GM18909 (cell line): ENCODE data around the gene PPP1R10.
"Not testable (repeated sequence)": the region's sequence is repeated elsewhere in the genome, so short reads cannot be mapped to it uniquely, and the experiment has no call there.

Experiments
- ATAC-seq: cut with Tn5 transposase; IDR thresholded peaks from one replicate; pipeline ENCODE4 v1.9.1; 2021; ENCODE audit warnings: mild to moderate bottlenecking; ENCODE audit not compliant: unreplicated experiment, poor library complexity

Gene PPP1R10

GRCh38 chr6:30616811-30617564, at the start of gene PPP1R10:
Gene PPP1R10, minus strand, starts transcription at chr6:30617243. Its CDS starts 7,299 bp downstream, at chr6:30609944.
- ATAC-seq, result peak; percentile 84

- not testable (repeated sequence) for ATAC-seq
These were observed 49.3 kb upstream of the PPP1R10 start for GRCh38 chr6:30666300-30666699.

DNA sequence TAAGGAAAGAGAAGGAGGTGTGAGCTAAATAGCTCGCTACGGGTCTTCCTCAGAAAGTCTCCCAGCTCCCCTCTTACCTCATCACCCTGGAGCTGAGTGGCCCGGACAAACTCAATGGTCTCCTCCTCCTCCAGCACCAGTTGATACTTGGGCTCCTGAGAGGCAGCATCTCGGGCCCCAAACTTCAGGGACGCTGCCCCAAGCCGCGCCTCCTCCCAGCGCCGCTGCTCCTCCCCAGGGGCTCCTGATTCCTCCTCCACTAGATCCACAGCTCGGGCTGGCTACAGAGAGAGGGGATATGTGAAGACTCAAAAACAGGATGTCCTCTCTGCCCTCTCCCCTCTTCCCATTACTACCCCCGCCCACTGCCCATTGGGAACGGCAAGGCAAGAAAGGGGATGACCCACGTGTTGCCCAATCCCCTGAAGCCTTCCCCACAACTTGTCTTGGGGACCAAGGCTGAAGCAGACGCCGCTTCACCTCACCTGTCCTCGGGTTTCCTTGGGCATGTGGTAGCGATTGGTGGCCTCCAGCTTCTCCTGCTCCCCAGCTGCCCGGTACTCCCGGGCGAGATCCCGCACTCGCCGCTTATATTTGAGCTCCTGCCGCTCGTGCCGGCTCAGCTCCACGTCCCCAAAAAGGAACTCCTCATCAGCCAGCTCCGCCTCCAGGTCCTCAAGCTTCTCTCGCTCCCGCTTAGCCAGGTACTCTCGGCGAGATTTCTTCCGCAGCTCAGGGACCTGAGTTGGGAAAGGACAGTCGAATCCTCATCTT, 48.1 kb upstream of the PPP1R10 start:
- ATAC-seq, result no peak

DNA sequence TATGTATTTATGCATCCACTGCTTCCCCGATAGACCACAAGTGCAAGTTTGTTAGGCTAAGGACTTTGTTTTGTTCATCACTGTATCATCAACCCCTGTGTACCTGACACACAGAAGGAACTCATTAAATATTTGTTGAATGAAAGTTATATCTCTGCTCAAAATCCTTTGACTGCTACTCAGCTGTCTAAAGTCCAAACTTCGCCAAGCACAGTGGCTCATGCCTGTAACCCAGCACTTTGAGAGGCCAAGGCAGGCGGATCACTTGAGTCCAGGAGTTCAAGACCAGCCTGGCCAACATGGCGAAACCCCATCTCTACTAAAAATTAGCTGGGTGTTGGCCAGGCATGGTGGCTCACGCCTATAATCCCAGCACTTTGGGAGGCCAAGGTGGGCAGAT, 40.9 kb upstream of the PPP1R10 start:
- not testable (repeated sequence) for ATAC-seq

GRCh38 chr6:30657454-30657853, 40.4 kb upstream of the PPP1R10 start:
- ATAC-seq, result no peak

DNA sequence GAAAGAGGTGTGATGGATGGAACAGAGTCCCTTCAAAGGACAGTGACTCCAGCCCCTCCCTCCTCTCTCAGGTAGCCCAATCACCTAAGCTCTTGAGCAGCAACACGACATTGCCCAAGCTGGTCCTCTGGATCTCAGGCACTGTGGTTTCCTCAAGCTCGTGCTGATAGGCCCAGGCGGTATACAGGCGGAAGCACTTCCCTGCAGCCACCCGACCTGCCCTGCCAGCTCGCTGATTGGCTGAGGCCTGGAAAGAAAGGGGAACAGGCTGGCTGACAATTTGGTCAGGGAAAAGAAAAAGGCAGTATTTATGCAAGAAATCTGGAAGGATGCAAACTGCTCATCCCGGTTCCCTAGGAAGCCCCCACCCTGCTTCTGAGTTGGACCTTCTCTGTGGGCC, 39.5 kb upstream of the PPP1R10 start:
- no peak for ATAC-seq

- no peak for ATAC-seq
These were observed 38.7 kb upstream of the PPP1R10 start for GRCh38 chr6:30655743-30656094.

- ATAC-seq, result no peak
These were observed 38.0 kb upstream of the PPP1R10 start for GRCh38 chr6:30654798-30655742.

DNA sequence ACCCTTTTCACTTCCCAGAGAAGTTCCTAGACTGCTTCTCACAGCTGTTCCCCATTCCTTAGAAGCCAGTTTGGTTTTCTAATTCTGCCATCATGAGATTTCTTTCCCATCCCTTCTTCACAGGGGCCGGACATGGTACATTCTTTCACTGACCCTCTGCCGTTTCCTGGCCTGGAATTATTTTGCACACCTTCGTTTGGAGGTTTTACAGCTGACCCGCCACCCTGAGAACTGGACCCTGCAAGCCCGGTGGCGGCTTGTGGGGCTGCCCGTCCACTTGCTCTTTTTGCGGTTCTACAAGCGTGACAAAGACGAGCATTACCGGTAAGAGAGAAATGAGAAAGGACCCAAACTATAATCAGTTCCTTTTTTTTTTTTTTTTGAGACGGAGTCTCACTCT, 34.1 kb upstream of the PPP1R10 start:
- ATAC-seq, result no peak

DNA sequence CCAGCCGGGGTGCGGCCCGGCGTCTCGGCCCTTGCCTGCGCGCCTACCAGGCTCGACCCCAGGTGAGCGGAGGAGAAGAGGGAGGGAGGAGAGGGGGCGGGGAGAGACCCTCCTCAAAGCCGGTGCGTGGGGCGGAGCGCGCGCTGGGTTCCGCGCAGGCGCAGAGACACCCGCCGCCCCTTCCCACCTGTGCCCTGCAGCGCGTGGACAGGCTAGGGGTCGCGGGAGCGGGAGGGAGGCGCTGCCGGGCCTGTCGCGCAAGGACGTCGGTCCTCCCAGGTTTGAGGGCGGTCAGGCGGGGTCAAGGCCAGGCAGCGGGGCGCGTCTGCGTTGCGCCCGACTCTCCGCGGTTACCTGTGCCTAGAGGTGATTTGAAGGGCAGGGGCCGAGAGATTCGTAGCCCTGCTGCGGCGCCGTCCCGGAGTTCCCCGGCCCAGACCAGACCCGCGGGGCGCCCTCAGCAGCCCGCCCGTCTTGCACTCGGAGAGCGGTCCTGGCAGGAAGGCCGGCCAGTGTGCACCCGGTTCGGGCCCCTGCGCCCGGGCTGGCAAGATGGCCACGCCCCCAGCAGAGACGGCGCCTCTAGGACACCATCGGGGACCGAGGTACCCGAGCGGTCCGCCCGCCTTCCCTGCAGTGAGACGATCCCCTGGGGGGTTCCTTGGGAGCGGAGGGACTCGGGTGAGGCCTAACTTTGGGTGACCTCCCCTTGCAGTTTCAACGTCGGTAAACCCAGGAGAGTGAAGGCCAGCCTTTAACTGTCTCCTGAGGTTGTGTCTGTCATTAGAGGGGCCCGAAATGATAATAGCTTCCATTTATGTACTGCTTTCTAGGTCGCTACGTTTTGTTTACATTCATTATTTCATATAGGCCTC, 30.4 kb upstream of the PPP1R10 start:
- peak; percentile 71 for ATAC-seq

DNA sequence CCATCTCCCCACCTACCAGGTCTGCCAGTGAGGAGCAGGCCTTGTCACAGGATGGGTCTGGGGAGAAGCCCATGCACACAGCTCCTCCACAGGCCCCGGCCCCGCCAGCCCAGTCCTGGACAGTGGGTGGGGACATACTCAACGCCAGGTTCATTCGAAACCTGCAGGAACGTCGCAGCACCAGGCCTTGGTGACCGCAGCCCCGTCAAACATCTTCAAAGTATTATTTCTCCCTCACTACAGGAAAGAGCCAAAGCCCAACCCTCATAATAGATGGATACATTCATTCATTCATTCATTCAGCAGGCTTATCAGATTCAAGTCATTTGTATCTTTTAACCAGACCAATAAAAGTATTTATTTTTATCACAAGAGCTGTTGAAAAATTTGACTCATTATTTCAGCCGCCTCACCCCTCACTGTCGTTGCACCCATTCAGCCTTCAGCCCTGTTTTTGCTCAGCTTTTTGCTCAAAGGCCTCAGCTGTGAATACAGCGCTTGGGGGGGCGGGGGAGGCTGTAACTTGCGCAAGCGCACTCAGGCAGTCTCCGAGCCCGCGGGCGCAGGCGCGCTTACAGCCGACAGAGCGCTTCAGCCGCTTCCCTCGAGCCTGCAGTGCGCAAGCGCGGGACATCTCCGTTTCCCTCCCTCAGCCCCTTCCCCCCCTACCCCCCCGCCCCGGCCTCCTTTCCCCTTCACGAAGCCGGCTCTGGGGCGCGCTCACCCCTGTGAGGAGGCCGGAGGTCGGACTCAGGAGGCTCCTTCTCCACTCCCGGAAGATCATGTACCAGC, 29.6 kb upstream of the PPP1R10 start, which contains the start of gene C6orf136:
TSS of gene C6orf136 (plus strand) at position 684 of the 792 bp plus-strand sequence. CDS start at position 783, 99 bp downstream.
- peak; percentile 50 for ATAC-seq

DNA sequence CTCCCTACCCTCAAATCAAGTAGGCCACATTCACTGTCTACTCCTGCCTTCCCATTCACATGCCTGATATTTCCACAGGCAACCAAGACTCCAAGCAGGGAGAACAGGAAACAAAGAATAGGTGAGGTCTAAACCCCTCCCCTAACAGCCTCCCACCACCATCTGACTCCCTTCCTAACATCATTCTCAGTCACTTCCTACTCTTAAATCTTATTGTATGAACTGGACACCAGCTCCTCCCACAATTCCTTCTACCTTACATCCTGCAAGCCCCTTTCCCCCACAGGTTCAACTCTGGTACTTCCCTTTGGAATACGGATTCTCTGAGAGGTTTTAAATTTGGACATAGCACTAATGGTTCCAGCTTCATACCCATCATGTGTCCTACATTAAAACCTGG, 28.9 kb upstream of the PPP1R10 start:
- ATAC-seq, result no peak

DNA sequence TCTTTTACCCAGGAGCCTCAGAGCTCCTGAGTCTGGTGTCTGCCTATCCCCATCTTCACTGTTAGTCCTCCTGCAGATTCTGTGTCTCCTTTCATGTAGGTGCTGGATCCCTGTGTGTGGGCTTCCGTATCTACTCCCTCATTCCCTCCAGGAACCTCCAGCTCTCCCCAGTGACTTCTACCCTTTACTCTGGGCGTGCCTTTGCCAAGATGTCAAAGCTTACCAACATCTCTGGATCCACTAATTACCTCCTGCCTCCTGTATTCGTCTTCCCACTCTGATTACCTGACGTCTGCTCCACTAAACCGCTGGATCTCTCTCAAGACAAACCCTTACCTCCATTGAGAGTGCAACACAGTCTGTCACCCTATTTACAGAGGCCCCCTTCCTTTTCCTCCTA, 27.7 kb upstream of the PPP1R10 start:
- no peak for ATAC-seq

GRCh38 chr6:30643656-30644055, 26.6 kb upstream of the PPP1R10 start:
- no peak for ATAC-seq

DNA sequence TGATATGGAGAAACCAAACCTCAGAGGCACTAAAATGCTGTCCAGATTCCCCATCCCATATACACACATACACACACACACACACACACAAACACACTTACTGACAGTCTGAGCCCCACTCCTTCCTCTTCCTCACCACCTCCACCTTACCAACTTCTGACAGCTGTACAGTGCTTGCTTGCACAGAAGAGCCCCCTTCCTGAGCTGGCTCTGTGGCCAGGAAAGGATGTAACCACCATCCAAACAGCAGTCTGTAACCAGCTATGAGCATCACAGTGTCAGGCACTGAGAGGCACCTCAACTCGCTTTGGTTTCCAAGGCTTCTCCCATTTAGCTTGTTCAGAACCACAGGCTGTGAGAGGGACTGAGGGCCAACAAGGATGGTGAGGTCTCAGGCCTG, 24.0 kb upstream of the PPP1R10 start:
- no peak for ATAC-seq

GRCh38 chr6:30640481-30640880, 23.4 kb upstream of the PPP1R10 start:
- ATAC-seq, result no peak

DNA sequence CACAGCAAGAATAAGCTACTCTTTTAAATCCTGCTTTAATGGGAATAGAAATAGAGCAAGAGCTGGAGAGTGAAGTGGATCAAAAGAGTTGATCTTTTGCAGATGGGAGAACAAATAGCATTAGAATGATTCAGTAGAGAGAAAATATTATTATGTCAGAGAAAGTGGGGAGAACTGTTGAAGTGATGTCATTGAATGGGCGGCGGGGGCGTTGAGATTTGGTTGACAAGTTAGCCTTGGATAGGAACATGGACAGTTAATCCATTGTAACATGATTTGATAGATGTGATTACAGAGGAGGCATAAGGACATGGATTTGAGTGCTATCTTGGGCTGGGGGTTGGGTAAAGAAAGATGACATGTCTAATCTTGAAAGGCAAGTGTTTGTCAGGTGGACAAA, 18.8 kb upstream of the PPP1R10 start:
- ATAC-seq, result no peak

DNA sequence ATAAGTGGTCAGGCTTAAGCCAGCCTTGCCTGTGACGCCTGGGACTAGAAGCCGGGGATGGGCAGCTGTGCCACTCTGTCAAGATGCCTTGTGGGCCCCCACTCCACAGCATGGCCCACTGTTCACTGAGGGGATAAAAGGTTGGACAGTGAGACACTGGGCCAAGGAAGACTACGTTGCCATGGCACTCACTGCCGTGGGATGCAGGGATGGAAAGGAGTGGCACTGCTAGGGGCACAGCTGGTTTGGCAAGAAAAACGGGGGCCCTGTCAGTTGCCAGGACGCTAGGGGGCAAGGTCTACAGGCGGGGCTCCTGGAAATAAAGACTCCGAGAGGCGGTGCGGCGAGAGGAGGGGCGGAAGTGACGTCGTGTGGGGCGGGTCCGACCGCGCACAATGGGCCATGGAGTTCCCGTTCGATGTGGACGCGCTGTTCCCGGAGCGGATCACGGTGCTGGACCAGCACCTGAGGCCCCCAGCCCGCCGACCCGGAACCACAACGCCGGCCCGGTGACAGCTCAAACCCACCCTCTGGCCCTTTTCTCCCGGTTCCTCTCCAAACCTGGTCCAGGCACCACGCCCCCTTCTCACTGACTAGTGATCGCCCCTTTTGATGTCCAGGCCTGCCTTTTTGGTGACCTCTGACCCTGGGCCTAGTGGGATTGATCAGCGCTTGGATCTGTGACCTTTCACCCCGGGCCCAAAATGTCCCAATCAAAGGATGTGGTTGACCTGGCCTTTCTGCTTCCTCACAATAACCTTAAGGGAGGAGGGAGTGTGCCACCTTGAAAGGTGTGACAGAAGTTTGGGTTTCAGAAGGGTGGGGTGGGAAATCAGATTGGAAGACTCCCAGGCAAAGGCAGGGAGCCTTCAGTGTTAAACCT, 9.7 kb upstream of the PPP1R10 start, which contains the start of gene ATAT1:
TSS of gene ATAT1 (plus strand) at position 391 of the 883 bp plus-strand sequence.
- ATAC-seq, result peak; percentile 79
